OCI-LY3 (cell line): ENCODE results near the gene UBA52.

Experiments
- EZH2phosphoT487 ChIP-seq: fragments of 200-600 bp; shearing (Covaris generic); IDR thresholded peaks from 2 replicates; pipeline ENCODE4 v1.6.1; 2018; ENCODE audit warnings: antibody characterized with exemption, mixed run types, low read depth
- TF ChIP-seq, protein P1 (sequence below): fragments of 200-600, 300-600 bp; sonication (generic); IDR thresholded peaks from 2 replicates; pipeline ENCODE4 v1.5.1; 2014; ENCODE audit warnings: antibody characterized with exemption, low read length, low read depth

DNA sequence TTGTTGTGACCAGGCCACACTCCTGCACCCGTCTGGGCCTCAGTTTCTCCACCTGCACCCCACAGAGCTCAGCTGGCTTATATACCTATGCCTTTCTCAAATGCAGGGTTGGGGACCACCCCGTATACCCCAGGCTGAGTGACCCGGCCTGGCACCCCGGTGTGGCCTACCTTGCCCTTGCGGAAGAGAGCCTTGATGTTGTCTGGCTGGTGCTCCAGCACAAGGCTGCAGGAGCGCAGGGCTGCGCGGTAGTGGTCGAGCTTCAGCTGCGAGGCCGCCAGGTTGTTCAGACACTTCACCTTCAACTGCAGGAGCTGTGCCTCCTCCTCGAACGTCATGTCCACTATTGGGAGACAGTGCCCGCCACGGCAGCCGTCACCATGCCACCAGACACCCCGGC is 34.2 kb upstream of the UBA52 start:
- TF ChIP-seq, protein P1, sequence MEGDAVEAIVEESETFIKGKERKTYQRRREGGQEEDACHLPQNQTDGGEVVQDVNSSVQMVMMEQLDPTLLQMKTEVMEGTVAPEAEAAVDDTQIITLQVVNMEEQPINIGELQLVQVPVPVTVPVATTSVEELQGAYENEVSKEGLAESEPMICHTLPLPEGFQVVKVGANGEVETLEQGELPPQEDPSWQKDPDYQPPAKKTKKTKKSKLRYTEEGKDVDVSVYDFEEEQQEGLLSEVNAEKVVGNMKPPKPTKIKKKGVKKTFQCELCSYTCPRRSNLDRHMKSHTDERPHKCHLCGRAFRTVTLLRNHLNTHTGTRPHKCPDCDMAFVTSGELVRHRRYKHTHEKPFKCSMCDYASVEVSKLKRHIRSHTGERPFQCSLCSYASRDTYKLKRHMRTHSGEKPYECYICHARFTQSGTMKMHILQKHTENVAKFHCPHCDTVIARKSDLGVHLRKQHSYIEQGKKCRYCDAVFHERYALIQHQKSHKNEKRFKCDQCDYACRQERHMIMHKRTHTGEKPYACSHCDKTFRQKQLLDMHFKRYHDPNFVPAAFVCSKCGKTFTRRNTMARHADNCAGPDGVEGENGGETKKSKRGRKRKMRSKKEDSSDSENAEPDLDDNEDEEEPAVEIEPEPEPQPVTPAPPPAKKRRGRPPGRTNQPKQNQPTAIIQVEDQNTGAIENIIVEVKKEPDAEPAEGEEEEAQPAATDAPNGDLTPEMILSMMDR: no peak
- TF ChIP-seq EZH2phosphoT487: no peak
